LHCN-M2 (cell line): ENCODE data around the gene KIF20A. TPM values are rescaled to one million over a fixed set of nuclear protein-coding genes. Genes with fewer than 3 reads are reported as not detected.
"Not testable (repeated sequence)": the region's sequence is repeated elsewhere in the genome, so short reads cannot be mapped to it uniquely, and the experiment has no call there.

ENCODE experiments used
- DNase-seq: peaks from one replicate; pipeline ENCODE4 v3.0.0-alpha.2; 2012; ENCODE audit warnings: low read depth
- polyA plus RNA-seq: library from polyadenylated mRNA; unstranded; fragments of >200 nt; gene quantifications from one replicate; pipeline ENCODE4 v1.2.1, GENCODE V29; 2012; ENCODE audit warnings: missing spikeins
- total RNA-seq: library from RNA; depleted of rRNA; stranded (reverse); fragments of >200 nt; gene quantifications from 2 replicates; pipeline ENCODE4 v1.2.3, GENCODE V29; 2014; rRNA removed

Gene KIF20A
- total RNA-seq: 108 and 113 TPM in 2 replicates
- 51.4 TPM for polyA plus RNA-seq

- peak; percentile 97 for DNase-seq
Measured at GRCh38 chr5:138178516-138179276, at the start of gene KIF20A, which contains the start of gene BRD8. KIF20A (plus strand) TSS chr5:138179112; CDS start chr5:138179681, 569 bp downstream. BRD8 (minus strand) TSS chr5:138178630; CDS start chr5:138178614, 16 bp downstream.

DNA sequence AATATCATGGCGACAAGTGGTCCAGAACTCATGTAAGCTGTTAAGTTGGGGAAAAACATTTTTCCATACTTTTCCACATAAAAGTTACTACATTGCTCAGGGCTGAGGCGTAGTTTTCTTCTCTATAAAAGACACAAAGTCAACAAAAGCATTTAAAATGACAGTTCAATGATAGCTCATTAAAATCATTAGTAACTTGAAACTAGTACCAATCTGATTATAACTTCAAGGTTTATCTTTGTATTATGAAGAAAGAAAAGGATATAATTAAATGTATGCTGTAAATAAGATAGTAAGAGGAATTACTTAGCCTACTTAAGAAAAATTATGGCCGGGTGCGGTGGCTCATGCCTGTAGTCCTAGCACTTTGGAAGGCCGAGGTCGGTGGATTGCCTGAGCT, 49.6 kb upstream of the KIF20A start:
- DNase-seq: no peak

- DNase-seq: no peak
Measured at GRCh38 chr5:138132543-138132942, 46.4 kb upstream of the KIF20A start.

DNA sequence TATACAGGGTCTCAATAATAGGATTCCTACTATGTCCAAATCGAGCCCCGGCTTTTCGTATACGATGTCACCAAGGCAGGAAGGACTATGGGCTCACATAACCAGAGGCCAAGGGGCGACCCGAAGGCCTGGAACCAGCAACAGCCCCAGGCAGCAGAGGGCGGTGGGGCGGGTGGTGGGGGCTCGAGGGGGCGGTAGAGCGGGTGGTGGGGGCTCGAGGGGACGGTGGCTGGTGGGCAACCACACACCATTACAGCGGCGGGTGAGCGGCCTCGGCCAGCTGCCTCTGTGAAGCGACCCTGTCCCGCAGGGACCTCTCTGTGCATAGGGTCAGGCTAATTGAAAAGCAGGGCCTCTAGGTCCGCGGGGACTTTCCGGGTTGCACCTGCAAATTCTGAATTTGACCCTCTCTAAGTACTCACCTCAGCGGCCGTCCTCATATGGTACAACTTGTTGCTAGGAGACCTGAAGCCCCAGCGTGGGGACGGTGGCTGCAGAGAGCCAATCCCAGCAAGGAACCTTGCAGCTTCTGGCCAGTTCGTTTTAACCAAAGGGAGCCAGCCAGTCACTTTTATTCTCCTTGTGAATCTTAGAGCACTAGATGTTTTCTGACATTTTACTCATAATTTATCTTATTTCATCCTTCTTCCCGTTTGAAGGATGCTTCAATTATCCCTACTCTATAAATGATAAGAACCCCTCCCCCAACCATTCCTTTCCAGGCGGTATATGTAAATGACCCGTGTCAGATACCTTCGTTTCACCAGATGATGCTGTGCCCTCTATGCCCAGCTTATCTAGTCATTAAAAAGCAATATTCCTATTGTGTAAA, 39.7 kb upstream of the KIF20A start, which contains the start of gene NME5:
Gene NME5, minus strand, starts transcription at position 480 of the 832 bp plus-strand sequence. CDS start 648 bp downstream, outside the sequence.
- DNase-seq: peak; percentile 9

- no peak for DNase-seq
Measured at GRCh38 chr5:138139781-138140090, 39.2 kb upstream of the KIF20A start.

- no peak for DNase-seq
Measured at GRCh38 chr5:138140268-138140667, 38.6 kb upstream of the KIF20A start.

- DNase-seq: no peak
Measured at GRCh38 chr5:138141734-138142133, 37.2 kb upstream of the KIF20A start.

DNA sequence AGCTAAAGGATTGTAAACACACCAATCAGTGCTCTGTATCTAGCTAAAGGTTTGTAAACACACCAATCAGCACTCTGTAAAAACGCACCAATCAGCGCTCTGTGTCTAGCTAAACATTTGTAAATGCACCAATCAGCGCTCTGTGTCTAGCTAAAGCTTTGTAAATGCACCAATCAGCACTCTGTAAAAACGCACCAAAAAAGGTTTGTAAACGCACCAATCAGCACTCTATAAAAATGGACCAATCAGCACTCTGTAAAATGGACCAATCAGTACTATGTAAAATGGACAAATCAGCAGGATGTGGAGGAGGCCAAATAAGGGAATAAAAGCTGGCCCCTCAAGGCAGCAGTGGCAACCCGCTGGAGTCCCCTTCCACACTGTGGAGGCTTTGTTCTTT, 35.3 kb upstream of the KIF20A start:
- not testable (repeated sequence) for DNase-seq

DNA sequence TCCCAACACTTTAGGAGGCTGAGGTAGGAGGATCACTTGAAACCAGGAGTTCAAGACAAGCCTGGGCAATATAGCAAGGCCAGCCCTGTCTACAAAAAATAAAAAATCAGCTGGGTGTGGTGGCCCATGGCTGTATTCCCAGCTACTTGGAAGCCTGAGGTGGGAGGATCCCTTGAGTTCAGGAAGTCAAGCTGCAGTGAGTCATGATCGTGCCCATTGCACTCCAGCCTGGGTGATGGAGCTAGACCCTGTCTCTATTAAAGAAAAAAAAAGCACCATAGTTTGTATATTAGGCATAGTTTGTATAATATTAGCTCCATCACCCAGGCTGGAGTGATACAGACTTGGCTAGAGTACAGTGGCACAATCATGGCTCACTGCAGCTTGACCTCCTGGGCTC, 30.1 kb upstream of the KIF20A start:
- DNase-seq: peak; percentile 68

DNA sequence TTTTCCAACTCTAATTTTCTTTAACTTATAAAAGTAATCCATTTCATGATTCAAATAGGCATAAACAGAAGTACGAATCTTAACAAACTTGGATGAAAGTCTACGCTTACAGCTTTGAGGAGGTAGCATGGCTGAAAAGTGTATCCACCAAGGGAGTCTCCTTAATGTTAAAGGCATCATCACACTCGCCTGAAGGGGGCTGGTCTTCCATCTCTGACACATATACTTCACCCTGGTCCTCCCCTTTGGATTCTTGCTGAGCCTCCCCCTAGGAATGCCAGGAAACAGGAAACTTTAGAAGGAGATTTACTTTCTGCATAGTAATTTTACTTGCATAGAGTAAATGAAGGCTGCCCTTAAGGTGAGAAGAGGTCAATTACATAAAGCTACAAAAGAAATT, 29.4 kb upstream of the KIF20A start:
- peak; percentile 12 for DNase-seq

DNA sequence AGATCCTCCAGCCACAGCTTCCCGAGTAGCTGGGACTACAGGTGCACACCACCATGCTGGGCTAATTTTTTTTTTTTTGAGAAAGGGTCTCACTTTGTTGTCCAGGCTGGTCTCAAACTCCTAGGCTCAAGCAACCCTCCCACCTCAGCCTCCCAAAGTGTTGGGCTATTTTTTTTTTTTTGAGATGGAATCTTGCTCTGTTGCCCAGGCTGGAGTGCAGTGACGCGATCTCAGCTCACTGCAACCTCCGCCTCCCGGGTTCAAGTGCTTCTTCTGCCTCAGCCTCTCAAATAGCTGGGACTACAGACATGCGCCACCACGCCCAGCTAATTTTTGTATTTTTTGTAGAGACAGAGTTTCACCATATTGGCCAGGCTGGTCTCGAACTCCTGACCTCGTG, 22.9 kb upstream of the KIF20A start:
- DNase-seq: not testable (repeated sequence)

- DNase-seq: no peak
Measured at GRCh38 chr5:138157626-138158025, 21.3 kb upstream of the KIF20A start.

DNA sequence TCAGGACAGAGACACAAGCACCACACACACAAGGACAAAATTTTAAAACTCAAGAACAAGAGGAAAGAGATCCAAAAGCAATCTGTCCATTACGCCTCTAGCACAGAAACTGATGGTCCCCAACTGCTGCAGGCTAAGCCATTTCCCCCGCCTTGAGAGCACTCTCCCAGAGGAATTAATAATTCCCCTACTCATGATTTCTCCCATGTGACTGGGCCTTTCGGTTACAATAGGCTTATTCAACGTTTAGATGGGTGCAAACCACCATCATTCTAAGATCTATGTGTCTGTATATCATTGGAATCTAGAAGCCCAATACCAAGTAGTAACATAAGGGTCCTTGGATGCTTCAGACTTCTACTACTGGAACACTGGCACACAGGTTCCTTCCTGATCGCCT, 19.2 kb upstream of the KIF20A start:
- no peak for DNase-seq

DNA sequence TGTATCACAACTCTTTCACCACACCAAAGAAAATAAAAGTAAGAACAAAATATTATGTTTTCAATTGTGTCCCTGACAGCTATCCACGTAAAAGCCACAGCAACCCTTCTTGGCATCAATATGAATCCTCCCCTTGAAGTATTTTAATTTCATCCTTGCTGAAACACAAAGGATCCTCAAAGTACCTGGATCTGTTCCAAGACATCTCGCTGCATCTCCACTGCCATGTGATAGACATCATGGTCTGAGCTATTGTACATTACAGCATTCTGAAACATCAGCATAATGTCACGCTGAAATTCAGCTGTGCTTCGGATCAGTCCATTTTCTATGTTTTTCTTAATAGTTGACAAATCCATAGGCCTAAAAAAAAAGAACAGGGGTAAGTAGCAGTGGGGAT, 18.2 kb upstream of the KIF20A start:
- no peak for DNase-seq

GRCh38 chr5:138163721-138164120, 15.2 kb upstream of the KIF20A start:
- no peak for DNase-seq

GRCh38 chr5:138169124-138169523, 9.8 kb upstream of the KIF20A start:
- no peak for DNase-seq

DNA sequence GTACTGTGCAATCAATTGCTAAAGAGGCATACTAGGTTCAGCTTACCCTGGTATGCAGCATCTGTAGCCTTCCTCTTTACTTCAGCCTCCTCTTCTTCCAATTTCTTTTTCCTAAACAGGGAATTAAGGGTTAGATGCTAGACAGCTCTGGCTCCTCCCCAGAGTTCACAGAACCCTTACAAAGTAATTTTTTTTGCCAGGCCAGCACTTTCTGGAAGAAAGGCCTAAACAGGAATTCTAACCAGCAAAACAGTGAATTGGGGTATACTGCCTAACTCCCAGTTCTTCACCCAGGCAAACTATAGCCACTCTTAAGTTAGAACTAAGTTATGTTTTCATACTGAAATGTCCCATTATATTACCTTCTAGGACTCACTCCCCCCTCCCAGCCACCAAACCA, 8.6 kb upstream of the KIF20A start:
- no peak for DNase-seq

DNA sequence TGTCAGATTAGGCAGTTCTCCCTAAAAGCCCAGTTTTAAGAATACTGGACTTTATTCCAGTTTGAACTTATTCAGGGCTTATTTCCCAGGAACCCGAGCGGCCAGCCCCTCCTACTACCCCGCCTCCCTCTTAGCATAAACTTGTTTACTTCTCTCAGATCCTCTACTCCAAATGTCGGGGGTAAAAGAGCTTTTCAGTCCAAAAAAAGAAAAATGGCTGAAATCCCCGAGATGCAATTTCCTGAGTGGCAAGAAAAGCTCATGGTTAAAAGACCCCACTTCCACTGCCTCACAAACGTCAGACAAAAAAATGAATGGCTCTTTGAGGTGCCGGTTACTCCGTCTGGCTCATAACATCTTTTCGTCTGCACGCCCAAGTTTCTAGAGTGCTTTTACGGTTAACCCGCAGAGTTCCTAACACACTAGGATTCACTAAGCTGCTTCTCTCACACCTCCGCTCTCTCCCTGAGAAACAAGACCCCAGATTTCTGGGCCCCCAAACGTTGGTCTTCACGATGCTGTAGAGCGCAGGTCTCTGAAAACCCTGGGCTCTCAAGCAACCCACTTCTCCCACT, 884 bp upstream of the KIF20A start:
- DNase-seq: peak; percentile 26

- peak; percentile 17 for DNase-seq
Measured at GRCh38 chr5:138179277-138179857, 455 bp downstream of the KIF20A start.

DNA sequence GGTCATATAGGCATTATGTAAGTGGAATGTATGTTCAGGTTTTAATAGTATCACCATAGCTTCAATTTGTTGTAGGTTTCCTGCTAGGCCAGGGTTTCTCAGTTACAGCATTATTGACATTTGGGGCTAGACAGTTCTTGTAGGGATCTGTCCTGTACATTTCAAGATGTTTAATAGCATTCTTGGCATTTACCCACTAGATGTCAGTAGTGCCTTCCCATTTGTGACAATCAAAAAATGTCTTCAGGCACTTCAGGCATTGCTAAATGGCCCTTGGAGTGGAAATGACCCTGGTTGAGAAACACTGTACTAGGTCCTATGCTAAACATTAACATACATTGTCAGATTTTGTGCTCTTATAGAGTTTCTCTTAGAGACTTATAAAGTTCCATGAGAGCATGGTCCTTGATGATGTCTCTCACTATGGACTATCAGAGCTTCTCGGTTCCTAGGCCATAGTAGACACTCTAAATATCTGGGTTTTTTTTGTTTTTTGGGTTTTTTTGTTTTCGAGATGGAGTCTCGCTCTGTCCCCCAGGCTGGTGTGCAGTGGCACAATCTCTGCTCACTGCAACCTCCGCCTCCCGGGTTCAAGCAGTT, 1.4 kb downstream of the KIF20A start:
- peak; percentile 73 for DNase-seq

DNA sequence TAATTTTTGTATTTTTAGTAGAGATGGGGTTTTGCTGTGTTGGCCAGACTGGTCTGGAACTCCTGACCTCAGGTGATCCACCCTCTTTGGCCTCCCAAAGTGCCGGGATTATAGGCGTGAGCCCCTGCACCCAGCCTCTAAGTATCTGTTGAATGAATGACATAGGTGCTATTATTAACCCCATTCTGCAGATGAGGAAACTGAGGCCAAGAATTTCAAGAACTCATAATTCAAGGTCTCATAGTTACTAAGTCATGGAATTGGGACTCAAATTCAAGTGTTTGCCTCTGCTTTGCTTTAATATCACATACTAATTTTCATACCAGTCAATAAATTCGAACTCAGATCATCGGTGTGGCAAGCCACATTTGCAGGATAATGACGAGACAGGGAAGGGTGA, 1.9 kb downstream of the KIF20A start:
- DNase-seq: no peak

GRCh38 chr5:138182808-138183207, 3.9 kb downstream of the KIF20A start:
- no peak for DNase-seq
